ENCODE measurements around the gene CDH24. TPM values are rescaled to one million over a fixed set of nuclear protein-coding genes. Genes with fewer than 3 reads are reported as not detected.

Gene CDH24
- total RNA-seq, 6 donors from 2014 or later = 2.0 to 8.0 (median 4.2) TPM

DNA sequence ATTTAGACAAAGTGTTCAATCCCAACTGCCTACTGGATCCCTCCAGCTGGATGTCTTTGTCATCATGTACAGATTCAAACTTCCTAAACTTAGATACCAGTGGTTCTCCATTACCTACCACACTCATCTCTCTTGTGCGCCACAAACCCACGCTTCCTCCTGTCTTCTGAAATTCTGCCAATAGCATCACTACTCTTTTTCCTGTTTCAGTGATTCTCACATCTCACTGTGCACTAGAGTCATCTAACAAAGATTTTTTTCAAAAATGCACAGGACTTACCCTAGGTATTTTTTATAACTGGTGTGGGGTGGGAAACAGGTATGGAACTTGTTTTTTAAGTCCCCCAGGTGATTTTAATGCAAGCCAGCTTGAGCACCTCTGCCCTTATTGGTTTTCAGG, 28.5 kb downstream of the CDH24 start:
- 61 to 67% methylated on average over 2 of the region's 2 CpGs for WGBS, 2 donors

DNA sequence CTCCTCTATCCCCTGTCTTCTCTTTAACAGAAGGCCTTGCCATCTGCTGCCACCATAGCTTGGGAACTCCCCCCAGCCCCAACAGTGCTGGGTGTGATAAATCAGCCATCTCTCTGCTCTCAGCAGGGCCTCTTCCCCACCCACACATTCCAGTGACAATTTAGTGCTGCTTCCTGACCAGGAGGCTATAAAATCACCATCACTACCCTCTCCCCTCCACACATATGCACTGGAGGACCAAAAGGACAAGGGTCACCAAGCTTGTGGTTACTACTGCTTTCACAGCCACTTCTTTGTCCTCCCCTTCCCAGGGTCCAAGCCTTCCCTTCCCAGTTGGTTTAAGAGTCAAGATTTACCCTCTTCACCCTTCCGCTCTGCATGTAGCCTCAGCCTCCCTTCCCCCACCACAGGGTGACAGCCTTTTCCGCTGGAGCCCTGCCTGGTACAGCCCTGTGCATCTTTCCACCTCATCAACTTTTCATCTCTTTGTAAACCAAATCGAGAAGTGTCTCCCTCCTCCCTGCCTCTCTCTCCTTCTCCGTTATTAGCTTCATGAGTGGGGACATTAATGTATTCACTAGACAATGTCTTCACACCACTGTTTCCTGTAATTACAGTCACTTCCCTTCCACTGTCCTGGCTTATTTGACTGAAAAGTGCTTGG, 32.0 kb downstream of the CDH24 start:
- TF ChIP-seq POLR2A (IDR thresholded peaks at IDR 0.05) (no peak), POLR2AphosphoS5 (IDR thresholded peaks at IDR 0.05) (no peak), EP300 (IDR thresholded peaks at IDR 0.05) (no peak)
- TF ChIP-seq, protein P1, sequence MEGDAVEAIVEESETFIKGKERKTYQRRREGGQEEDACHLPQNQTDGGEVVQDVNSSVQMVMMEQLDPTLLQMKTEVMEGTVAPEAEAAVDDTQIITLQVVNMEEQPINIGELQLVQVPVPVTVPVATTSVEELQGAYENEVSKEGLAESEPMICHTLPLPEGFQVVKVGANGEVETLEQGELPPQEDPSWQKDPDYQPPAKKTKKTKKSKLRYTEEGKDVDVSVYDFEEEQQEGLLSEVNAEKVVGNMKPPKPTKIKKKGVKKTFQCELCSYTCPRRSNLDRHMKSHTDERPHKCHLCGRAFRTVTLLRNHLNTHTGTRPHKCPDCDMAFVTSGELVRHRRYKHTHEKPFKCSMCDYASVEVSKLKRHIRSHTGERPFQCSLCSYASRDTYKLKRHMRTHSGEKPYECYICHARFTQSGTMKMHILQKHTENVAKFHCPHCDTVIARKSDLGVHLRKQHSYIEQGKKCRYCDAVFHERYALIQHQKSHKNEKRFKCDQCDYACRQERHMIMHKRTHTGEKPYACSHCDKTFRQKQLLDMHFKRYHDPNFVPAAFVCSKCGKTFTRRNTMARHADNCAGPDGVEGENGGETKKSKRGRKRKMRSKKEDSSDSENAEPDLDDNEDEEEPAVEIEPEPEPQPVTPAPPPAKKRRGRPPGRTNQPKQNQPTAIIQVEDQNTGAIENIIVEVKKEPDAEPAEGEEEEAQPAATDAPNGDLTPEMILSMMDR (IDR thresholded peaks at IDR 0.05) = no peak
- peaks cover 4 to 55% (median 35%) of the 10 kb centered on the region in 4 donors for H3K36me3 ChIP-seq
- H3K27ac ChIP-seq = no peak overlapping the region
- ATAC-seq (ENCODE audit: low FRiP score in 2 of 2) (no peak), DNase-seq (no peak)
- no peaks in the 10 kb centered on the region for H3K9me3 ChIP-seq
- H3K4me3 ChIP-seq = no peak overlapping the region
- H3K27me3 ChIP-seq = no peaks in the 10 kb centered on the region
- WGBS, 2 donors = 69 to 75% methylated on average over 4 of the region's 4 CpGs
- peaks cover 0 to 10% (median 5%) of the 10 kb centered on the region in 4 donors for H3K4me1 ChIP-seq

More for the DNA sequence above, 28.5 kb downstream of the CDH24 start:
- no peak overlapping the region for H3K27ac ChIP-seq
- H3K36me3 ChIP-seq = peaks cover 19 to 82% (median 58%) of the 10 kb centered on the region in 4 donors
- H3K9me3 ChIP-seq = no peaks in the 10 kb centered on the region
- ATAC-seq (ENCODE audit: low FRiP score in 2 of 2) (no peak), DNase-seq (no peak)
- TF ChIP-seq POLR2AphosphoS5 (IDR thresholded peaks at IDR 0.05) = no peak
- TF ChIP-seq EP300 (IDR thresholded peaks at IDR 0.05) = no peak
- no peak for TF ChIP-seq POLR2A (IDR thresholded peaks at IDR 0.05)
- TF ChIP-seq, protein P1 (IDR thresholded peaks at IDR 0.05) = no peak
- H3K4me3 ChIP-seq = no peak overlapping the region
- peaks cover 5 to 21% (median 14%) of the 10 kb centered on the region in 4 donors for H3K4me1 ChIP-seq
- no peaks in the 10 kb centered on the region for H3K27me3 ChIP-seq

DNA sequence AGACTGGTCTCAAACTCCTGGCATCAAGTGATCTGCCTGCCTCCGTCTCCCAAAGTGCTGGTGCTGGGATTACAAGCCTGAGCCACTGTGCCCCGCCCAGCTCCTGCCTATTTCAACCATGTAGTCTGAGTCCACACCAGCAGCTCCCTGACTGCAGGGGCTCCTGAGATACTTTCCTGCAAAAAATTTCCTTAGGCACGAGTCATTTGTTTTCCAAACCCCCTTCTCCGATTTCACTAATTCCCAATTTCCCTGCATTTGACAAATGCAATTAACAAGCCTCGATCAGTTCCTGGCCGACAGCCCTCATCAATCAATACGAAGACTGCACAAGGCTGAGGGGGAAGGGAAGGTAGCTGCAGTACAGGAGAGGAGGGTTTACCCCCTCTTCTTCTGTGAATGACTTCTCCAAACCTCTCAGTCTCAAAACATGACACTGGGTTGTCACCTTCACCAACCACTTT, 32.7 kb downstream of the CDH24 start:
- TF ChIP-seq, protein P1 (IDR thresholded peaks at IDR 0.05) = no peak
- no peak for TF ChIP-seq EP300 (IDR thresholded peaks at IDR 0.05)
- TF ChIP-seq POLR2A (IDR thresholded peaks at IDR 0.05) = no peak
- no peak for TF ChIP-seq POLR2AphosphoS5 (IDR thresholded peaks at IDR 0.05)
- Histone ChIP-seq H3K27ac (no peak overlapping the region), H3K27me3 (no peaks in the 10 kb centered on the region), H3K4me1 (peaks cover 0 to 10% (median 5%) of the 10 kb centered on the region in 4 donors), H3K36me3 (peaks cover 4 to 52% (median 34%) of the 10 kb centered on the region in 4 donors), H3K4me3 (no peak overlapping the region), H3K9me3 (no peaks in the 10 kb centered on the region)
- DNase-seq (no peak), ATAC-seq (ENCODE audit: low FRiP score in 2 of 2) (no peak)
- 88 to 92% methylated on average over 7 of the region's 7 CpGs for WGBS, 2 donors

DNA sequence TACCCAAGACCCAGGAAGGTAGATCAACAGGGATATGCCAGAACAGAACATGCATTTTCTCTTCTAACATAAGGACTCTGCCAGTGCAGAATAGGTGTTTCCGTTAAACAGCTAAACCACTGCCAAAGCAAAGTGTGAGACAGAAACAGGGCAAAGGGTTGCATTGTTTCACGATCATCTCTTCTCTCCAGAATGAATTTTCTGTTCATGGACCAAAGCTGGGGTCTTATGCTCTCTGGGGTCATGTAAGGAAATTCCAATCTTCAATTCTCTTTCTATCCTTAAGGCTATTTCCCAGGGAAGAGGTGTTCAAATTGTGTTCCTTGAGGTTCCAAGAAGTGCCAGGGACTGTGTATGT, 33.5 kb downstream of the CDH24 start:
- ATAC-seq (ENCODE audit: low FRiP score in 2 of 2) (no peak), DNase-seq (no peak)
- peaks cover 0 to 9% (median 2%) of the 10 kb centered on the region in 4 donors for H3K4me1 ChIP-seq
- peaks cover 4 to 46% (median 29%) of the 10 kb centered on the region in 4 donors for H3K36me3 ChIP-seq
- TF ChIP-seq POLR2AphosphoS5 (IDR thresholded peaks at IDR 0.05) = no peak
- TF ChIP-seq, protein P1 (IDR thresholded peaks at IDR 0.05) = no peak
- TF ChIP-seq EP300 (IDR thresholded peaks at IDR 0.05) = no peak
- TF ChIP-seq POLR2A (IDR thresholded peaks at IDR 0.05) = no peak
- H3K27me3 ChIP-seq = no peaks in the 10 kb centered on the region
- no peak overlapping the region for H3K4me3 ChIP-seq
- H3K27ac ChIP-seq = no peak overlapping the region
- H3K9me3 ChIP-seq = no peaks in the 10 kb centered on the region
- WGBS, 2 donors = 79 to 88% methylated on average over 2 of the region's 2 CpGs

Measured in upper lobe of left lung (tissue), 6 donors.